Spinal cord (tissue), 10 donors: ENCODE measurements around the gene AP1S1. TPM values are rescaled to one million over a fixed set of nuclear protein-coding genes. Genes with fewer than 3 reads are reported as not detected.

Experiments used
- DNase-seq, 6 donors: peaks; one replicate each; pipeline versions ENCODE4 v3.0.0 to v3.0.0-alpha.2; 2013 to 2015; ENCODE audit warnings: low spot score in 6 of 6, low read depth in 4 of 6
- H3K27ac ChIP-seq: one replicate; pipeline ENCODE4 v1.5.1; 2013; ENCODE audit warnings: low read depth, low read length, control low read depth
- H3K27me3 ChIP-seq: one replicate; pipeline ENCODE4 v1.6.1; 2013; ENCODE audit warnings: low read length; ENCODE audit not compliant: control insufficient read depth, insufficient read depth
- H3K36me3 ChIP-seq: one replicate; pipeline ENCODE4 v1.6.1; 2013; ENCODE audit warnings: low read length; ENCODE audit not compliant: control insufficient read depth, insufficient read depth
- H3K4me1 ChIP-seq: one replicate; pipeline ENCODE4 v1.6.1; 2013; ENCODE audit warnings: low read length; ENCODE audit not compliant: control insufficient read depth, insufficient read depth
- H3K4me3 ChIP-seq: one replicate; pipeline ENCODE4 v1.5.1; 2013; ENCODE audit warnings: low read depth, low read length, control low read depth
- H3K9me3 ChIP-seq: one replicate; pipeline ENCODE4 v1.6.1; 2013; ENCODE audit warnings: low read length; ENCODE audit not compliant: control insufficient read depth, insufficient read depth
- WGBS: methylation state at CpG from one replicate; pipeline ENCODE4 v1.1.5; 2013; ENCODE audit warnings: missing lambda C conversion rate; ENCODE audit not compliant: insufficient coverage; 5-methylcytosine and 5-hydroxymethylcytosine counted together
- polyA plus RNA-seq, 2 donors: library from polyadenylated mRNA; unstranded; fragments of 120-200 nt; gene quantifications; one replicate each; pipeline ENCODE4 v1.2.1, GENCODE V29; 2013; ENCODE audit not compliant: insufficient read length in 2 of 2
- total RNA-seq, 2 donors: library from RNA; depleted of rRNA in 1 of 2; stranded (reverse); fragments of 120-200 nt in 1 of 2; fragments of >200 nt in 1 of 2; gene quantifications; one replicate each; pipeline versions ENCODE4 v1.2.3 to v1.2.4, GENCODE V29; 2013 to 2014
- donor health status: healthy.

Gene AP1S1
- total and polyA plus RNA-seq, 4 donors = 49.0 to 96.4 (median 84.3) TPM

DNA sequence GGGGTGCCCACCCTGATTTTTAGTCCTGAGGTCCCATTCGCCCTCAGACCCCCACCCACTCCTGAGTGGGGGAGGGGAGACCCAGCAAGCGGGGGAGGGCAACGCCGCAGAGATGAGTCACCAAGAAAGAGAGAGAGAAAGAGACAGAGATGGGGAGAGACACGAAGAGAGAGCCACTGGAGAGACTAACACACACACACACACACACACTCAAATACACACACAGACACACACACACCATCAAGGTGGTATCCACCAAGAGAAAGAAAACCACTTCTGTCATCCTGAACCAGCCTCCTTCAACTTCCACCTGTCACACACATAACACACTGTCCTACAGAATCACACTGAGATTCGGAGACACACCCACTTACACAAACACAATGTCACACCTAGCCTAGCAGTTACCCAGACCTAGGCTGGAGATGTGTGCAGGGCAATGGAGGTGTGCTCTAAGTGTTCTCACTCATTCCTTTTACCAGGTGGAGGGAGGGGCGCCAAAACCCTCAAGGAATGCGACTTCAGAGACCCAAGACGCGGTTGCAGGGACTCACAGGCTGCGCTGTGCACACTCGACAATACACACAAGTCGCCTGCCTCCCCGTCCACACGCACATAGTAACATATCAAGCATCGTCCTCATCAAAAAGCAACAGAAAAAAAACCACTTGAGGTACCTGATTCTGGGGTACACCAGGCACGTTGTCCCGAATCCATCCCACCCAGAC is 15.0 kb downstream of the AP1S1 start:
- no peak for DNase-seq
- H3K4me1 ChIP-seq = peaks cover 79% of the 10 kb centered on the region
- under 1% methylated on average over 12 of the region's 18 CpGs for WGBS
- H3K4me3 ChIP-seq = peak overlapping the region; percentile 35
- H3K27me3 ChIP-seq = peaks cover 96% of the 10 kb centered on the region
- H3K36me3 ChIP-seq = peaks cover 22% of the 10 kb centered on the region
- no peaks in the 10 kb centered on the region for H3K9me3 ChIP-seq
- no peak overlapping the region for H3K27ac ChIP-seq

DNA sequence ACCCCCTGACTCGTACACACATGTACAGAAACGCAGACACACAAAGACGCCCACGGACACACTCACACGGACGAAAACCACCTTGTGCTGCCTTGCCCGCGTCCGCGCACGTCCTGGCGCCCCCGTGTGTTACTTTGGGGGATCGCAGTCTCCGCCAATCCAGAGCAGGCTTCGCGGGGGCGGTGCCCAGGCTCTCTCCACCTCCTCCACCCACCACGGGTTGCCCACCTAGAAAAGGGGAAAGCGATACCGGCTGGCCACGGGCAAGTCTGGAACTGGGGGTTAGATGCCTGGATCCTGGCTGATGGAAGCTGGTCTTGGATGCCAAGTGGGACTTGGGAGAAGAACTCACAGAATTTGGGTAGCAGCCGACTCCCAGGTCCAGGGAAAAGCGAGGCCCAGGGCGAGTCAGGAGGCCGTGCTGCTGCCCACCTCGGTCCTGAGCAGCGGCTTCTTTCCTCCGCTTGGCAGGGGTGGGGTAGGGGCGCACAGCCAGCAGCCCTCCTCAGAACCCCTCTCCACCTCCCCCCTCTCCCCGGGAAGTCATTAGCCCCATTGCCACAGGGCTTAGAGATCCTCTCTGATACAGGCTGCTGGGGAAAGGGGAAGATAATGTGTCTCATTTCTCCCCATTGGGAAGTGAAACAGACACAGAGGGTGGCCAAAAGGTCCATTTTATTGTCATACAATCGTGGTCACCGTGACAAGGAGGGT is 15.7 kb downstream of the AP1S1 start:
- no peak overlapping the region for H3K27ac ChIP-seq
- H3K36me3 ChIP-seq = peaks cover 25% of the 10 kb centered on the region
- WGBS = under 1% methylated on average over 18 of the region's 33 CpGs
- DNase-seq = peak in 2 of 6 donors; percentile 89 to 96
- no peaks in the 10 kb centered on the region for H3K9me3 ChIP-seq
- H3K4me1 ChIP-seq = peaks cover 75% of the 10 kb centered on the region
- H3K27me3 ChIP-seq = peaks cover 96% of the 10 kb centered on the region
- H3K4me3 ChIP-seq = peak overlapping the region; percentile 35

GRCh38 chr7:101170617-101171441 is 16.6 kb downstream of the AP1S1 start:
- Histone ChIP-seq H3K27me3 (peaks cover 96% of the 10 kb centered on the region), H3K9me3 (no peaks in the 10 kb centered on the region), H3K4me3 (no peak overlapping the region), H3K36me3 (peaks cover 25% of the 10 kb centered on the region), H3K27ac (no peak overlapping the region), H3K4me1 (peaks cover 67% of the 10 kb centered on the region)
- no peak for DNase-seq
- WGBS = 7% methylated on average over 12 of the region's 17 CpGs

DNA sequence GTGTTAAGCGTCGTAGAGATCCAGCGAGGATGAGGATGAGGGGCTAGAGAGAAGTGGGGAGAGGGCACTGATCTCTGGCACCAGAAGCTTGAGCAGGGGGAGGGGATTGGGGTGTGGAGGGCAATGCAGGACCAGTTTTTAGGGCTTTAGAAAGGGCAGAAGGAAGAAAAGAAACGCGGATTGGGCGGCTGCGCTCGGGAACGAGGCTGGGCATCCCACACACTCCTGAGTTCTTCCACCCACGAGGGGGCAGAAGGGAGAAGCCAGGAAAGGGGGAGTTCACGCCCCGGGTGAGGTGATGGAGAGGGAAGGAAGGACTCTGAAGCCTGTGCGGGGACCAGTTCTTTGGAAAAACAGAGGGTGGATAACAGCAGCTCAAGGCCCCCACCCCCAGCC is 17.2 kb downstream of the AP1S1 start:
- H3K9me3 ChIP-seq = no peaks in the 10 kb centered on the region
- H3K27me3 ChIP-seq = peaks cover 90% of the 10 kb centered on the region
- no peak overlapping the region for H3K4me3 ChIP-seq
- peaks cover 25% of the 10 kb centered on the region for H3K36me3 ChIP-seq
- H3K4me1 ChIP-seq = peaks cover 62% of the 10 kb centered on the region
- WGBS = 6% methylated on average over 9 of the region's 13 CpGs
- DNase-seq = peak in 2 of 6 donors; percentile 25 to 49
- no peak overlapping the region for H3K27ac ChIP-seq

GRCh38 chr7:101172005-101172853 is 18.0 kb downstream of the AP1S1 start:
- 7% methylated on average over 70 of the region's 79 CpGs for WGBS
- no peaks in the 10 kb centered on the region for H3K9me3 ChIP-seq
- peaks cover 25% of the 10 kb centered on the region for H3K36me3 ChIP-seq
- no peak overlapping the region for H3K27ac ChIP-seq
- peaks cover 92% of the 10 kb centered on the region for H3K27me3 ChIP-seq
- DNase-seq = peak in 2 of 6 donors; percentile 18 to 46
- no peak overlapping the region for H3K4me3 ChIP-seq
- H3K4me1 ChIP-seq = peaks cover 55% of the 10 kb centered on the region

GRCh38 chr7:101172854-101173751 is 18.8 kb downstream of the AP1S1 start:
- H3K9me3 ChIP-seq = no peaks in the 10 kb centered on the region
- H3K27me3 ChIP-seq = peaks cover 90% of the 10 kb centered on the region
- no peak overlapping the region for H3K27ac ChIP-seq
- peaks cover 25% of the 10 kb centered on the region for H3K36me3 ChIP-seq
- no peak overlapping the region for H3K4me3 ChIP-seq
- peak in 2 of 6 donors; percentile 51 to 59 for DNase-seq
- H3K4me1 ChIP-seq = peaks cover 51% of the 10 kb centered on the region
- 12% methylated on average over 48 of the region's 53 CpGs for WGBS

DNA sequence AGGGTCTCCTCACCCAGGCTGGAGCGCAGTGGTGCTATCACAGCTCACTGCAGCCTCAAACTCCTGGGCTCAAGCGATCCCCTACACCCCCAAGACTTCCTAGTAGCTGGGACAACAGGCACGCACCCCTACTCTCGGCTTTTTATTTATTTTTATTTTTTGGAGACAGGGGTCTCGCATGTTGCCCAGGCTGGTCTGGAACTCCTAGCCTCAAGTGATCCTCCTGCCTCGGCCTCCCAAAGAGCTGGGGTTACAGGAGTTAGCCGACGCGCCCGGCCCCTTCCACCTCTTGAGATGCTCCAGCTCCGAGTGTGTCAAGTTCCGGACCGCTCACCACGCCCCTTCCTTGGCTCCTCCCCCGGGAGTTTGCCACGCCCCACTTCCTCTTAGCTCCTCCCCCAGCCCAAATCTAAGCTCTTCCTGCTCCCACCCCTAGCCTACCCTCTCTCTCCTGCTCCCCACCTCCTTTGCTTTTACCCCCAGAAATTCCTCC is 19.5 kb downstream of the AP1S1 start:
- Histone ChIP-seq H3K4me3 (no peak overlapping the region), H3K27ac (no peak overlapping the region), H3K9me3 (no peaks in the 10 kb centered on the region), H3K4me1 (peaks cover 49% of the 10 kb centered on the region), H3K27me3 (peaks cover 89% of the 10 kb centered on the region), H3K36me3 (peaks cover 25% of the 10 kb centered on the region)
- WGBS = 22% methylated on average over 14 of the region's 16 CpGs
- peak in 1 of 6 donors; percentile 8 for DNase-seq

GRCh38 chr7:101174322-101174854 is 20.1 kb downstream of the AP1S1 start:
- Histone ChIP-seq H3K27ac (no peak overlapping the region), H3K36me3 (peaks cover 25% of the 10 kb centered on the region), H3K9me3 (no peaks in the 10 kb centered on the region), H3K4me3 (no peak overlapping the region), H3K27me3 (peaks cover 87% of the 10 kb centered on the region), H3K4me1 (peaks cover 51% of the 10 kb centered on the region)
- WGBS = 18% methylated on average over 27 of the region's 28 CpGs
- no peak for DNase-seq
